IMR-90 (cell line): Measurements from ENCODE around the gene PTH1R. TPM values are rescaled to one million over a fixed set of nuclear protein-coding genes. Genes with fewer than 3 reads are reported as not detected.

Experiments
- ATAC-seq: fragments of 200-7000 bp; cut with Tn5 transposase; 2 replicates; pipeline ENCODE4 v1.9.1; 2020; ENCODE audit warnings: low read depth, mild to moderate bottlenecking, moderate library complexity
- BruUV-seq: library from RNA; stranded (reverse); fragments of 400-500 nt; replicated peaks from 2 replicates; lab custom pipeline; 2021; lab: Mats Ljungman, UMichigan
- CTCF ChIA-PET: fragments of 300-600 bp; formaldehyde crosslinking; extraction: SDS; loops from one replicate; lab custom pipeline; 2021; ENCODE audit warnings: antibody characterized with exemption; lab: Yijun Ruan, JAX
- POLR2A ChIA-PET: fragments of 300-600 bp; sonication (Branson Sonifier 250); formaldehyde crosslinking; loops from one replicate; lab custom pipeline; 2022; ENCODE audit warnings: antibody characterized with exemption; ENCODE audit not compliant: unreplicated experiment; lab: Charles Lee
- DNase-seq: peaks from one replicate; pipeline ENCODE4 v3.0.0; 2013
- H2AFZ ChIP-seq: replicated peaks from 2 replicates; pipeline ENCODE3; 2013; ENCODE audit warnings: low read length, mild to moderate bottlenecking; ENCODE audit not compliant: poor library complexity
- H2AK5ac ChIP-seq: 2 replicates; pipeline ENCODE4 v1.6.1; 2013; ENCODE audit warnings: low read depth, low read length, inconsistent platforms
- H2AK9ac ChIP-seq: replicated peaks from 2 replicates; pipeline ENCODE3; 2013; ENCODE audit warnings: mild to moderate bottlenecking, low read depth, low read length, moderate library complexity; ENCODE audit not compliant: poor library complexity
- H2BK120ac ChIP-seq: 2 replicates; pipeline ENCODE4 v1.6.1; 2013; ENCODE audit warnings: low read depth, low read length, inconsistent platforms
- H2BK15ac ChIP-seq: 3 replicates; pipeline ENCODE4 v1.6.1; 2013; ENCODE audit warnings: low read depth, low read length, inconsistent platforms
- H2BK20ac ChIP-seq: 2 replicates; pipeline ENCODE4 v1.6.1; 2013; ENCODE audit warnings: low read depth, mild to moderate bottlenecking, inconsistent platforms, low read length, moderate library complexity
- H2BK5ac ChIP-seq: 2 replicates; pipeline ENCODE4 v1.6.1; 2013; ENCODE audit warnings: mild to moderate bottlenecking, low read depth, low read length, inconsistent platforms; ENCODE audit not compliant: poor library complexity, severe bottlenecking
- H3K14ac ChIP-seq: replicated peaks from 2 replicates; pipeline ENCODE4 v1.6.1; 2013; ENCODE audit warnings: low read depth, low read length, inconsistent platforms
- H3K18ac ChIP-seq: 2 replicates; pipeline ENCODE4 v1.6.1; 2013; ENCODE audit warnings: low read depth, low read length, control low read depth
- H3K23ac ChIP-seq: 2 replicates; pipeline ENCODE4 v1.6.1; 2013; ENCODE audit warnings: low read depth, low read length, inconsistent platforms
- H3K27ac ChIP-seq: 2 replicates; pipeline ENCODE4 v1.5.1; 2013; ENCODE audit warnings: mild to moderate bottlenecking, control low read depth, low read length; ENCODE audit not compliant: insufficient read depth
- H3K27me3 ChIP-seq: 2 replicates; pipeline ENCODE4 v1.6.1; 2013; ENCODE audit warnings: low read length; ENCODE audit not compliant: control insufficient read depth, insufficient read depth
- H3K36me3 ChIP-seq: 2 replicates; pipeline ENCODE4 v1.6.1; 2013; ENCODE audit warnings: low read length, mixed read lengths; ENCODE audit not compliant: control insufficient read depth, insufficient read depth
- H3K4ac ChIP-seq: 2 replicates; pipeline ENCODE4 v1.6.1; 2013; ENCODE audit warnings: low read depth, low read length, inconsistent platforms
- H3K4me1 ChIP-seq: 2 replicates; pipeline ENCODE4 v1.6.1; 2013; ENCODE audit warnings: low read length, mixed read lengths; ENCODE audit not compliant: control insufficient read depth, insufficient read depth
- H3K4me2 ChIP-seq: 2 replicates; pipeline ENCODE4 v1.6.1; 2013; ENCODE audit warnings: low read depth, mild to moderate bottlenecking, control low read depth, low read length, moderate library complexity
- H3K4me3 ChIP-seq: 2 replicates; pipeline ENCODE4 v1.5.1; 2013; ENCODE audit warnings: low read depth, mild to moderate bottlenecking, control low read depth, low read length, moderate library complexity; ENCODE audit not compliant: insufficient read depth
- H3K56ac ChIP-seq: 2 replicates; pipeline ENCODE4 v1.6.1; 2013; ENCODE audit warnings: low read length, inconsistent platforms; ENCODE audit not compliant: insufficient read depth; ENCODE audit errors: extremely low read depth
- H3K79me1 ChIP-seq, 2 experiments: 2 replicates each; pipeline ENCODE4 v1.6.1; 2013; ENCODE audit warnings: low read length in 2 of 2, inconsistent platforms in 1 of 2, low read depth in 1 of 2
- H3K9ac ChIP-seq: 2 replicates; pipeline ENCODE4 v1.6.1; 2013; ENCODE audit warnings: low read depth, low read length, control low read depth
- H3K9me1 ChIP-seq: 2 replicates; pipeline ENCODE4 v1.6.1; 2013; ENCODE audit warnings: low read length, inconsistent platforms; ENCODE audit not compliant: insufficient read depth
- H3K9me3 ChIP-seq: 2 replicates; pipeline ENCODE4 v1.6.1; 2013; ENCODE audit warnings: low read length; ENCODE audit not compliant: control insufficient read depth, insufficient read depth
- H4K20me1 ChIP-seq: 2 replicates; pipeline ENCODE4 v1.6.1; 2013; ENCODE audit warnings: low read length, inconsistent platforms; ENCODE audit not compliant: insufficient read depth
- H4K5ac ChIP-seq: 2 replicates; pipeline ENCODE4 v1.6.1; 2013; ENCODE audit warnings: mild to moderate bottlenecking, low read depth, low read length, control low read depth
- H4K8ac ChIP-seq, 2 experiments: 2 replicates each; pipeline ENCODE4 v1.6.1; 2013; ENCODE audit warnings: low read depth in 2 of 2, low read length in 2 of 2, control low read depth in 1 of 2, inconsistent platforms in 1 of 2
- H4K91ac ChIP-seq: 2 replicates; pipeline ENCODE4 v1.6.1; 2013; ENCODE audit warnings: low read depth, low read length, inconsistent platforms; ENCODE audit not compliant: insufficient read depth
- CEBPB ChIP-seq: IDR thresholded peaks from 2 replicates; pipeline ENCODE4 v1.6.1; 2012; ENCODE audit warnings: low read depth, low read length, improper control_type of control experiment
- MAZ ChIP-seq: IDR thresholded peaks from 2 replicates; pipeline ENCODE4 v1.6.1; 2012; ENCODE audit warnings: low read depth, mild to moderate bottlenecking, low read length, improper control_type of control experiment, moderate library complexity, borderline replicate concordance
- RAD21 ChIP-seq: IDR thresholded peaks from 2 replicates; pipeline ENCODE4 v1.6.1; 2012; ENCODE audit warnings: low read length, improper control_type of control experiment
- RCOR1 ChIP-seq: IDR thresholded peaks from 2 replicates; pipeline ENCODE4 v1.6.1; 2012; ENCODE audit warnings: mild to moderate bottlenecking, low read length, improper control_type of control experiment; ENCODE audit not compliant: insufficient replicate concordance
- SMC3 ChIP-seq: fragments of 150-350 bp; IDR thresholded peaks from 2 replicates; pipeline ENCODE4 v1.6.1; 2016; ENCODE audit warnings: low read depth, mild to moderate bottlenecking, antibody characterized with exemption, low read length, moderate library complexity
- WGBS, 2 experiments: methylation state at CpG; one replicate each; pipeline versions ENCODE4 v1.1.5 to v1.1.7; 2013; ENCODE audit warnings: missing lambda C conversion rate in 2 of 2; ENCODE audit not compliant: insufficient read length in 1 of 2; ENCODE audit errors: extremely low coverage in 2 of 2; 5-methylcytosine and 5-hydroxymethylcytosine counted together
- dilution Hi-C: fragments of 300-500 bp; cut with HindIII; formaldehyde crosslinking; loops from one replicate; pipeline ENCODE4 v1.14.3; 2018; ENCODE audit warnings: low sequenced_read_pairs; ENCODE audit not compliant: unreplicated experiment
- in situ Hi-C: fragments of 300-500 bp; cut with MboI; formaldehyde crosslinking; loops from 3 replicates; pipeline ENCODE4 v1.14.3; 2019; ENCODE audit warnings: low sequenced_read_pairs, inconsistent platforms, mixed read lengths
- intact Hi-C: fragments of 100-400 bp; cut with micrococcal nuclease; formaldehyde crosslinking; loops from 2 replicates; pipeline ENCODE4 v1.10.0; 2022
- polyA plus RNA-seq, 3 experiments: library from polyadenylated mRNA; depleted of rRNA; stranded (reverse); fragments of >200 nt; gene quantifications; 2 replicates each; pipeline ENCODE4 v1.2.3, GENCODE V29; 2012; ENCODE audit warnings: low replicate concordance in 1 of 3
- total RNA-seq: library from RNA; depleted of rRNA; stranded (reverse); fragments of >200 nt; gene quantifications from 2 replicates; pipeline ENCODE4 v1.2.3, GENCODE V29; 2012
- TF ChIP-seq, protein P1 (sequence below): fragments of 150-350 bp; IDR thresholded peaks from 2 replicates; pipeline ENCODE4 v1.6.1; 2016; ENCODE audit warnings: low read depth, mild to moderate bottlenecking, low read length, moderate library complexity, borderline replicate concordance

The PTH1R gene
- total and polyA plus RNA-seq, 2 of the 4 experiments (the other 2 are of a cell fraction) = 0.15 to 0.18 TPM

DNA sequence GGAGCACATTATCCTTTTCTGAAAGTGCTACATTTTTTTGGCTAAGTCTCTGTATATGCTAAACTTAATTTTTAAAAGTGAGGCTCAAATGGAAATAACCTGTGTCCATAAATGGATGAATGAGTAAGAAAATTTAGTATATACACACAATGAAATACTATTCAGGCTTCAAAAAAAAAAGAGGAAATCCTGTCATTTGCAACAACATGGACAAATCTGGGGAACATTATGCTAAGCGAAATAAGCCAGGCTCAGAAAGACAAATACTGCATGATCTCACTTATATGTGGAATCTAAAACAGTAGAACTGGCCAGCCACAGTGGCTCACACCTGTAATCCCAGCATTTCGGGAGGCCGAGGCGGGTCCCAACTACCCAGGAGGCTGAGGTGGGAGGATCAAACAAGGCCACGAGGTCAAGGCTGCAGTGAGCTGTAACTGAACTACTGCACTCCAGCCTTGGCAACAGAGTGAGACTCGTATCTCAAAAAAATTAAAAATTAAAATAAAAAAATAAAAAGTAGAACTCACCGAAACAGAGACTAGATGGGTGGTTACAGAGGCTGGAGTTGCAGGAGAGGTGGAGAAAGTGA is 73.2 kb downstream of the PTH1R start:
- Histone ChIP-seq H3K36me3 (peaks cover 14% of the 10 kb centered on the region; the same call in 1 of the 2 replicates), H3K4me3 (no peak overlapping the region), H2BK5ac (no peak overlapping the region), H4K20me1 (peaks cover 95% of the 10 kb centered on the region), H2BK20ac (no peak overlapping the region), H2AK5ac (no peak overlapping the region), H3K9ac (no peak overlapping the region), H3K56ac (no peak overlapping the region), H4K5ac (no peak overlapping the region), H4K8ac (no peak overlapping the region), H3K4me1 (peaks cover 22% of the 10 kb centered on the region), H3K18ac (no peak overlapping the region), H2BK15ac (no peak overlapping the region), H3K4ac (no peak overlapping the region), H3K27ac (no peak overlapping the region), H3K9me1 (peaks cover 54% of the 10 kb centered on the region), H3K4me2 (no peak overlapping the region), H3K79me1 (peaks cover 63 to 93% of the 10 kb centered on the region in 2 experiments), H4K91ac (no peak overlapping the region), H3K14ac (no peak overlapping the region), H3K27me3 (no peaks in the 10 kb centered on the region), H2AFZ (no peak overlapping the region), H2BK120ac (no peak overlapping the region), H3K23ac (no peak overlapping the region), H2AK9ac (no peak overlapping the region), H3K9me3 (no peaks in the 10 kb centered on the region)
- BruUV-seq = no TSS peak
- no peak for TF ChIP-seq SMC3
- TF ChIP-seq MAZ = no peak
- TF ChIP-seq RCOR1 = no peak
- TF ChIP-seq, protein P1, sequence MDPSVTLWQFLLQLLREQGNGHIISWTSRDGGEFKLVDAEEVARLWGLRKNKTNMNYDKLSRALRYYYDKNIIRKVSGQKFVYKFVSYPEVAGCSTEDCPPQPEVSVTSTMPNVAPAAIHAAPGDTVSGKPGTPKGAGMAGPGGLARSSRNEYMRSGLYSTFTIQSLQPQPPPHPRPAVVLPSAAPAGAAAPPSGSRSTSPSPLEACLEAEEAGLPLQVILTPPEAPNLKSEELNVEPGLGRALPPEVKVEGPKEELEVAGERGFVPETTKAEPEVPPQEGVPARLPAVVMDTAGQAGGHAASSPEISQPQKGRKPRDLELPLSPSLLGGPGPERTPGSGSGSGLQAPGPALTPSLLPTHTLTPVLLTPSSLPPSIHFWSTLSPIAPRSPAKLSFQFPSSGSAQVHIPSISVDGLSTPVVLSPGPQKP = no peak
- no peak for TF ChIP-seq CEBPB
- TF ChIP-seq RAD21 = no peak
- DNase-seq (no peak), ATAC-seq (no peak)
- ChIA-PET CTCF (interaction anchor here (0.6 to 1.1 kb wide), 2 partner anchors 15 to 91 kb away, joined by 3 to 4 read pairs; no protein-coding TSS in a partner anchor), POLR2A (no interaction called here)
- dilution Hi-C loops (no loop called here), in situ Hi-C loops (no loop called here), intact Hi-C loops (no loop called here)
- 100% methylated on average over 1 of the region's 7 CpGs; no CpG with 5 or more reads in 1 of the 2 experiments for WGBS, 2 experiments
